ENCODE data around the gene FOXJ3.

GRCh38 chr1:42239041-42239440 lies 96.0 kb downstream of the FOXJ3 start:
- TF ChIP-seq CTCF (IDR thresholded peaks at IDR 0.05) = no peak
- TF ChIP-seq EZH2 (IDR thresholded peaks at IDR 0.05; ENCODE audit: borderline replicate concordance, insufficient read depth, low read depth, low read length, poor library complexity, severe bottlenecking) = no peak
